Vagina (tissue), 2 donors: Measurements from ENCODE around the gene EVPL. TPM values are rescaled to one million over a fixed set of nuclear protein-coding genes. Genes with fewer than 3 reads are reported as not detected.

Source experiments
- DNase-seq, 2 donors: peaks; one replicate each; pipeline ENCODE4 v3.0.0-alpha.2; 2017; ENCODE audit errors: extremely low spot score in 2 of 2
- H3K27ac ChIP-seq: fragments of 200-600 bp; sonication (generic); one replicate; pipeline ENCODE4 v1.5.1; 2019
- H3K27me3 ChIP-seq: fragments of 200-600 bp; sonication (generic); one replicate; pipeline ENCODE4 v1.5.1; 2019
- H3K36me3 ChIP-seq, 2 donors: fragments of 200-600 bp; sonication (generic); one replicate each; pipeline ENCODE4 v1.5.1; 2017 to 2019
- H3K4me1 ChIP-seq: fragments of 200-600 bp; sonication (generic); one replicate; pipeline ENCODE4 v1.5.1; 2019
- H3K4me3 ChIP-seq, 2 donors: fragments of 200-600 bp; sonication (generic); 1 replicate in 1 of 2; 2 replicates in 1 of 2; pipeline ENCODE4 v1.5.1; 2016 to 2019
- H3K9me3 ChIP-seq: fragments of 200-600 bp; sonication (generic); one replicate; pipeline ENCODE4 v1.5.1; 2019
- CTCF ChIP-seq, 3 experiments: fragments of 450-650 bp in 2 of 3; fragments of 200-600 bp in 1 of 3; sonication (generic) in 1 of 3; IDR thresholded peaks; one replicate each; pipeline ENCODE4 v1.5.1; 2017 to 2019; ENCODE audit warnings: antibody characterized with exemption in 3 of 3, mild to moderate bottlenecking in 2 of 3, moderate library complexity in 2 of 3
- POLR2A ChIP-seq, 2 donors: fragments of 450-650 bp; IDR thresholded peaks; one replicate each; pipeline ENCODE4 v1.6.1; 2017; ENCODE audit warnings: antibody characterized with exemption in 2 of 2, mild to moderate bottlenecking in 2 of 2, moderate library complexity in 2 of 2
- POLR2AphosphoS5 ChIP-seq, 2 donors: sonication (generic); formaldehyde crosslinking; IDR thresholded peaks; one replicate each; pipeline ENCODE4 v1.9.0; 2017; ENCODE audit warnings: antibody characterized with exemption in 2 of 2, mild to moderate bottlenecking in 2 of 2, low read depth in 1 of 2; ENCODE audit not compliant: insufficient read depth in 1 of 2
- intact Hi-C: fragments of 100-400 bp; cut with DNase I; formaldehyde crosslinking; loops from one replicate; pipeline ENCODE4 v1.15.1; 2023
- total RNA-seq: library from RNA; depleted of rRNA; stranded (reverse); fragments of >200 nt; gene quantifications from one replicate; pipeline ENCODE4 v1.2.3, GENCODE V29; 2016

The EVPL gene
- total RNA-seq, 1 donor from 2014 or later = 115 TPM

- no peaks in the 10 kb centered on the region for H3K4me1 ChIP-seq
- intact Hi-C loops = loop anchor here (5.0 to 10.0 kb wide), 2 partner anchors 96 to 277 kb away; no protein-coding TSS in a partner anchor
These were observed 19.3 kb downstream of the EVPL start for GRCh38 chr17:76007850-76008165.

GRCh38 chr17:76007131-76007849, 19.8 kb downstream of the EVPL start:
- Histone ChIP-seq H3K4me1 (no peaks in the 10 kb centered on the region), H3K36me3 (peaks cover 0 to 21% of the 10 kb centered on the region in 2 donors), H3K4me3 (no peak overlapping the region), H3K27ac (no peak overlapping the region), H3K27me3 (no peaks in the 10 kb centered on the region), H3K9me3 (no peaks in the 10 kb centered on the region)
- intact Hi-C loops = loop anchor here (5.0 to 10.0 kb wide), 2 partner anchors 95 to 278 kb away; no protein-coding TSS in a partner anchor
- TF ChIP-seq POLR2A (IDR thresholded peaks at IDR 0.05) = no peak
- TF ChIP-seq POLR2AphosphoS5 (IDR thresholded peaks at IDR 0.05; ENCODE audit: insufficient read depth in 1 of 2, low read depth in 1 of 2) = no peak
- no peak for TF ChIP-seq CTCF (IDR thresholded peaks at IDR 0.05)
- DNase-seq = no peak

More at GRCh38 chr17:76007850-76008165, 19.3 kb downstream of the EVPL start:
- no peak overlapping the region for H3K4me3 ChIP-seq
- no peak for TF ChIP-seq POLR2AphosphoS5 (IDR thresholded peaks at IDR 0.05; ENCODE audit: insufficient read depth in 1 of 2, low read depth in 1 of 2)
- TF ChIP-seq POLR2A (IDR thresholded peaks at IDR 0.05) = no peak
- no peak for TF ChIP-seq CTCF (IDR thresholded peaks at IDR 0.05)
- no peaks in the 10 kb centered on the region for H3K9me3 ChIP-seq
- H3K27ac ChIP-seq = no peak overlapping the region
- H3K27me3 ChIP-seq = no peaks in the 10 kb centered on the region
- H3K36me3 ChIP-seq = peaks cover 0 to 21% of the 10 kb centered on the region in 2 donors
- DNase-seq = no peak

GRCh38 chr17:76005263-76006149, 21.6 kb downstream of the EVPL start:
- H3K4me3 ChIP-seq = no peak overlapping the region
- H3K9me3 ChIP-seq = no peaks in the 10 kb centered on the region
- intact Hi-C loops = loop anchor here (5.0 to 10.0 kb wide), 2 partner anchors 93 to 279 kb away; no protein-coding TSS in a partner anchor
- H3K27ac ChIP-seq = no peak overlapping the region
- no peaks in the 10 kb centered on the region for H3K27me3 ChIP-seq
- no peaks in the 10 kb centered on the region for H3K4me1 ChIP-seq
- no peak for DNase-seq
- TF ChIP-seq POLR2AphosphoS5 (IDR thresholded peaks at IDR 0.05; ENCODE audit: insufficient read depth in 1 of 2, low read depth in 1 of 2) = no peak
- no peak for TF ChIP-seq POLR2A (IDR thresholded peaks at IDR 0.05)
- peak; percentile 47 to 78 (median 50) for TF ChIP-seq CTCF (IDR thresholded peaks at IDR 0.05)
- peaks cover 0 to 21% of the 10 kb centered on the region in 2 donors for H3K36me3 ChIP-seq

- Histone ChIP-seq H3K4me3 (no peak overlapping the region), H3K27ac (no peak overlapping the region), H3K27me3 (no peaks in the 10 kb centered on the region), H3K36me3 (peaks cover 0 to 17% of the 10 kb centered on the region in 2 donors), H3K4me1 (peaks cover 5% of the 10 kb centered on the region), H3K9me3 (no peaks in the 10 kb centered on the region)
- TF ChIP-seq POLR2A (IDR thresholded peaks at IDR 0.05) (no peak), CTCF (IDR thresholded peaks at IDR 0.05) (no peak), POLR2AphosphoS5 (IDR thresholded peaks at IDR 0.05; ENCODE audit: insufficient read depth in 1 of 2, low read depth in 1 of 2) (no peak)
- intact Hi-C loops = loop anchor here (5.0 to 10.0 kb wide), 2 partner anchors 93 to 280 kb away; no protein-coding TSS in a partner anchor
- no peak for DNase-seq
These were observed 22.3 kb downstream of the EVPL start for GRCh38 chr17:76004750-76005262.
